Osteocyte (in vitro differentiated cells): ENCODE results near the gene KRTAP5-1. TPM values are rescaled to one million over a fixed set of nuclear protein-coding genes. Genes with fewer than 3 reads are reported as not detected.

Source experiments
- DNase-seq: peaks from one replicate; pipeline ENCODE4 v3.0.0; 2021; ENCODE audit warnings: mixed read lengths; ENCODE audit not compliant: unreplicated experiment; ENCODE audit errors: extremely low spot score
- H3K27ac Mint-ChIP-seq: one replicate; pipeline ENCODE4 v1.8.0; 2021; ENCODE audit warnings: mild to moderate bottlenecking, mixed read lengths; ENCODE audit not compliant: unreplicated experiment
- H3K27me3 Mint-ChIP-seq: one replicate; pipeline ENCODE4 v1.8.0; 2021; ENCODE audit warnings: mixed read lengths; ENCODE audit not compliant: unreplicated experiment
- H3K36me3 Mint-ChIP-seq: one replicate; pipeline ENCODE4 v1.8.0; 2021; ENCODE audit warnings: mixed read lengths; ENCODE audit not compliant: unreplicated experiment
- H3K4me1 Mint-ChIP-seq: one replicate; pipeline ENCODE4 v1.8.0; 2021; ENCODE audit warnings: mixed read lengths; ENCODE audit not compliant: unreplicated experiment
- H3K4me3 Mint-ChIP-seq: one replicate; pipeline ENCODE4 v1.8.0; 2021; ENCODE audit warnings: mild to moderate bottlenecking, moderate library complexity, mixed read lengths; ENCODE audit not compliant: unreplicated experiment
- H3K9me3 Mint-ChIP-seq: one replicate; pipeline ENCODE4 v1.8.0; 2021; ENCODE audit warnings: mixed read lengths; ENCODE audit not compliant: unreplicated experiment
- total RNA-seq: library from RNA; stranded (reverse); gene quantifications from 2 replicates; pipeline ENCODE4 v1.2.1, GENCODE V29; 2021
- TF ChIP-seq, protein P1 (sequence below): fragments of 200-600 bp; sonication (generic); IDR thresholded peaks from 2 replicates; pipeline ENCODE4 v1.5.0; 2021; ENCODE audit warnings: antibody characterized with exemption, mild to moderate bottlenecking, moderate library complexity

The KRTAP5-1 gene
- total RNA-seq, 1 donor from 2014 or later: not detected

GRCh38 chr11:1629326-1630185 is 44.5 kb upstream of the KRTAP5-1 start, which contains the start of gene KRTAP5-5:
TSS of gene KRTAP5-5 (plus strand) at chr11:1629775. CDS start at chr11:1629841, 66 bp downstream.
- Mint-ChIP-seq H3K27me3 (peaks cover 59% of the 10 kb centered on the region), H3K4me1 (no peaks in the 10 kb centered on the region), H3K9me3 (no peaks in the 10 kb centered on the region), H3K36me3 (no peaks in the 10 kb centered on the region), H3K4me3 (no peak within 1 kb of the TSS), H3K27ac (no peak within 1 kb of the TSS)
- DNase-seq: no peak
- TF ChIP-seq, protein P1, sequence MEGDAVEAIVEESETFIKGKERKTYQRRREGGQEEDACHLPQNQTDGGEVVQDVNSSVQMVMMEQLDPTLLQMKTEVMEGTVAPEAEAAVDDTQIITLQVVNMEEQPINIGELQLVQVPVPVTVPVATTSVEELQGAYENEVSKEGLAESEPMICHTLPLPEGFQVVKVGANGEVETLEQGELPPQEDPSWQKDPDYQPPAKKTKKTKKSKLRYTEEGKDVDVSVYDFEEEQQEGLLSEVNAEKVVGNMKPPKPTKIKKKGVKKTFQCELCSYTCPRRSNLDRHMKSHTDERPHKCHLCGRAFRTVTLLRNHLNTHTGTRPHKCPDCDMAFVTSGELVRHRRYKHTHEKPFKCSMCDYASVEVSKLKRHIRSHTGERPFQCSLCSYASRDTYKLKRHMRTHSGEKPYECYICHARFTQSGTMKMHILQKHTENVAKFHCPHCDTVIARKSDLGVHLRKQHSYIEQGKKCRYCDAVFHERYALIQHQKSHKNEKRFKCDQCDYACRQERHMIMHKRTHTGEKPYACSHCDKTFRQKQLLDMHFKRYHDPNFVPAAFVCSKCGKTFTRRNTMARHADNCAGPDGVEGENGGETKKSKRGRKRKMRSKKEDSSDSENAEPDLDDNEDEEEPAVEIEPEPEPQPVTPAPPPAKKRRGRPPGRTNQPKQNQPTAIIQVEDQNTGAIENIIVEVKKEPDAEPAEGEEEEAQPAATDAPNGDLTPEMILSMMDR: no peak

- H3K36me3 Mint-ChIP-seq: no peaks in the 10 kb centered on the region
- no peaks in the 10 kb centered on the region for H3K4me1 Mint-ChIP-seq
- H3K27me3 Mint-ChIP-seq: peaks cover 64% of the 10 kb centered on the region
- no peaks in the 10 kb centered on the region for H3K9me3 Mint-ChIP-seq
- no peak overlapping the region for H3K27ac Mint-ChIP-seq
- H3K4me3 Mint-ChIP-seq: no peak overlapping the region
- DNase-seq: no peak
- TF ChIP-seq, protein P1: peak; percentile 89
These were observed 43.6 kb upstream of the KRTAP5-1 start for GRCh38 chr11:1628506-1629325.

DNA sequence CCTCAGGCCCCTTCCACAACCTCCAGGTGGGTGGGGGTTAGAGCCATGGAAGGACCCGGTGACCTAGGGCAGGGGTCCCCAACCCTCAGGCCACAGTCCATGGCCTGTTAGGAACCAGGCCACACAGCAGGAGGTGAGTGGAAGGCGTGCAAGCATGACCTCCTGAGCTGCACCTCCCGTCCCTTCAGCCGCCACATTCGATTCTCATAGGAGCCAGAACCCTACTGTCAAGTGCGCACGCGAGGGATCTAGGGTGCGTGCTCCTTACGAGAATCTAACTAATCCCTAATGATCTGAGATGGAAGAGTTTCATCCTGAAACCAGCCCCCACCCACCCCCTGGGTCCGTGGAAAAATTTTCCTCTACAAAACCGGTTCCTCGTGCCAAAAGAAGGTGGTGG is 40.5 kb upstream of the KRTAP5-1 start:
- TF ChIP-seq, protein P1: no peak
- H3K36me3 Mint-ChIP-seq: no peaks in the 10 kb centered on the region
- no peaks in the 10 kb centered on the region for H3K4me1 Mint-ChIP-seq
- no peak for DNase-seq
- no peak overlapping the region for H3K27ac Mint-ChIP-seq
- peaks cover 58% of the 10 kb centered on the region for H3K27me3 Mint-ChIP-seq
- no peaks in the 10 kb centered on the region for H3K9me3 Mint-ChIP-seq
- H3K4me3 Mint-ChIP-seq: no peak overlapping the region

DNA sequence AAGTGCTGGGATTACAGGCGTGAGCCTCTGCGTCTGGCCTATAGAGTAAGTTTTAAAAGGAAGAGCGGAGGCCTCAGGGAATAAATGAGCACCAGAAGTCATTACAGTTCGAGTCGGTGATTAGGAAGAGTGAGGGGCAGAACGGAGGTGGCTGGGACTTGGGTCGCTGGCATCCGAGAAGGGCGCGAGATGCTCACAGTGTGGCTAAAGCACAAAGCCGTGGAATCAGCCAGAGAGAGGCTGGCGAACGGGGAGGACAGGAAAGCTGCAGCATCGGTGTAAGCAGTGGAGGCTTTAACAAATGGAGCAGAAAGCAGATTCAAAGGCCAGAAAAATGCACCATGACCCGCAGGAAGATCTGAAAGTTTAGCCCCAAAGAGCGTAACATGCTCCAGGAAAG is 39.5 kb upstream of the KRTAP5-1 start:
- H3K27ac Mint-ChIP-seq: no peak overlapping the region
- H3K36me3 Mint-ChIP-seq: no peaks in the 10 kb centered on the region
- no peaks in the 10 kb centered on the region for H3K4me1 Mint-ChIP-seq
- no peaks in the 10 kb centered on the region for H3K9me3 Mint-ChIP-seq
- TF ChIP-seq, protein P1: no peak
- no peak for DNase-seq
- H3K27me3 Mint-ChIP-seq: peaks cover 62% of the 10 kb centered on the region
- H3K4me3 Mint-ChIP-seq: no peak overlapping the region

GRCh38 chr11:1623716-1624115 is 38.6 kb upstream of the KRTAP5-1 start:
- no peaks in the 10 kb centered on the region for H3K9me3 Mint-ChIP-seq
- peaks cover 60% of the 10 kb centered on the region for H3K27me3 Mint-ChIP-seq
- no peaks in the 10 kb centered on the region for H3K36me3 Mint-ChIP-seq
- H3K27ac Mint-ChIP-seq: no peak overlapping the region
- TF ChIP-seq, protein P1: no peak
- H3K4me1 Mint-ChIP-seq: no peaks in the 10 kb centered on the region
- DNase-seq: no peak
- H3K4me3 Mint-ChIP-seq: no peak overlapping the region
